Stimulated activated CD4-positive, alpha-beta T cell treated with anti-CD3 and anti-CD28 coated beads, Interleukin-2, amount 100 ng/mL, for 4 hours (primary cell): Measurements from ENCODE around the gene VOPP1.

Experiments
- DNase-seq: peaks from one replicate; pipeline ENCODE4 v3.0.0-alpha.2; 2020; ENCODE audit warnings: low read depth

VOPP1 gene

DNA sequence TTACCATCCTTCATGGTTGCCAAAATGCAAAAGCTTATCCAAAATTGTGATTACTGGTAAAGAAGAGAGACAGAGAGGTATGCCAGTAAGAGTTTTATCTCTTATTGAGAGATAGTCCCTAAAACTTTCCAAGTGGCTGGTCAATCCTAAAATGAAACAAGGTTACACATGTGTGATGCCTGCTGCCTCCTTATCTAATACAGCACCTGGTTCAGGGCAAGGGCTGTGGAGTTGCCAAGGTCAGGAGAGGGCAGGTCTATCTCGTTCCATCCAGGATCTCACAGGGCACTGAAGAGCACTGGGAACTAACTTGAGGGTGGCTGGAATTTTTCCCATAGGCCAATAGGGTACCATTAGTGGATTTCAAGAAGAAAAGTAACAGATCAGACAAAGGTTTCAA lies 18.3 kb downstream of the VOPP1 start:
- DNase-seq: no peak

- no peak for DNase-seq
Measured at GRCh38 chr7:55553024-55553345, 19.3 kb downstream of the VOPP1 start.

DNA sequence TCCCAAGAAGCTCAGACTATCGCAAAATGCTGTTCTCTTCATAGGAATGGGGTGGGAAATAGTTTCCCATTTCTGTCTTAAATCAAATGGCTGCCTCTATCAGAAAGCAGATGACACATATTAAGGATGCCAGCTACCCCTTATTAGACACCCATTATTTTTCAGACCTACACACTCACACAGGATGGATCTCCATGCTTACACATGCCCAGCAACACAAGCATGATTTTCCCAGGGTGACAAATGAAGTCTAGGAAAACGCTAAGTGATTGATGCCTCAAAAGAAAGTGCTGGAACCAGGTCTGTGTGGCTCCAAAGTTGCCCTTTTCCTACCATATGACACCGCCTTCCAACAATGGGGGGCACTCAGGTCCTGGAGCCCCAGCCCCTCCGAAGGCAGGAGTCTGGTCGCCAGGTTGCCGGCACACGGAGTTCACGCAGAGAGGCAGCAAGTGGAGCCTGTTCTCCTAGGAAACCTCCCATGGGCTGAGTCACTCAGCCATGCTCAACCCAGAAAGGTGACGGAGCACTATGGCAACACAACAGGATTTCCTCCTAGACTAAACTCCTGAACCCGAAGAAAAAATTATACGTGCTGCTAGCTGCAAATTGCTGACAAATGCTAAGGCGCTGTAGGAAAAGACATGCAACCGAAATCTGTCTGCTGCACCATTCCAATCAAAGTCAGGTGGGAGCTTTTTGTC lies 19.8 kb downstream of the VOPP1 start:
- DNase-seq: no peak

GRCh38 chr7:55550841-55551537 lies 21.3 kb downstream of the VOPP1 start:
- DNase-seq: no peak

GRCh38 chr7:55550010-55550663 lies 22.2 kb downstream of the VOPP1 start:
- no peak for DNase-seq

DNA sequence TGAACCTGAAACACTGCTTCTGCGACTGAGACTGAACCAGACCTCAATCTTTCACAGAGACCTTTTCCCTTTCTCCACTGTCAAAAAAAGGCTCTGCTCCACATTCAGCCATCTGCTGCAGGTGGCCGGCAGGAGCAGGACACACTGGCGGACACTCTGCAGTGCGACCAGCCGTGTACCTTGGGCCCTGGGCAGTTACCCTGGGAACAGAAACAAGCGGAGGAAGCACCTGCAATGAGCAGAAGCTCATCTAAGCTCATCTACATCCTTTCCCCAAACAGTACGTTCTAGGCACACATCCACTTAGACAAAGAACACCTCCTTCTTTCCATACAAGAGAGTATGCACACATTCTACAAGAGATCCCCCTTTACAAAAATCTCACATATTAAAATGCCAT lies 22.8 kb downstream of the VOPP1 start:
- DNase-seq: no peak

- DNase-seq: no peak
Measured at GRCh38 chr7:55548295-55548731, 24.0 kb downstream of the VOPP1 start.

- DNase-seq: peak; percentile 31
Measured at GRCh38 chr7:55546814-55547213, 25.5 kb downstream of the VOPP1 start.

GRCh38 chr7:55545496-55545895 lies 26.8 kb downstream of the VOPP1 start:
- DNase-seq: no peak

DNA sequence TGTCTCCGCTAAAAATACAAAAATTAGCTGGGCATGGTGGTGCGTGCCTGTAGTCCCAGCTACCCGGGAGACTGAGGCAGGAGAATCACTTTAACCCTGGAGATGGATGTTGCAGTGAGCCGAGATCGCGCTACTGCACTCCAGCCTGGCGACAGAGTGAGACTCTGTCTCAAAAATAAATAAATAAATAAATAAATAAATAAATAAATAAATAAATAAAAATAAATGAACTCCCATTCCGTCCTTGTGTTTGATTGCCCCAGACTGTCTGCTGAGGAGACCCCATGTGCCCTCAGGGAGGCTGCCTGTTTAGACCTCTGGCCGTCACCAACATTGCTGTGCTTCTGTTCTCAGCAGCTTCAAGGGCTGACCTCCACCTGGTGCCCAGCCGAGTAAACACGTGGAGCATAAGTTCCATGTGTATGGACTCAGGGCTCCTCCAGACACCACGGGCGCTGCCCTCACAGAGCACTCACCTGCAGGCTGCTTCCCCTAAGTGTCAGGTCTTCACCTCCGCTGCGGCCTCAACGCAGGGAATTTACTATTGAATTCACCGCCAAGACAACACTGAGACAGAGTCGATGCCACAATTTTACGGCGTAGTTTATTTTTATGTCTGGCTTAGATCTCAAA lies 32.0 kb downstream of the VOPP1 start:
- DNase-seq: no peak

- DNase-seq: no peak
Measured at GRCh38 chr7:55539380-55539779, 32.9 kb downstream of the VOPP1 start.

- no peak for DNase-seq
Measured at GRCh38 chr7:55538538-55538937, 33.8 kb downstream of the VOPP1 start.

DNA sequence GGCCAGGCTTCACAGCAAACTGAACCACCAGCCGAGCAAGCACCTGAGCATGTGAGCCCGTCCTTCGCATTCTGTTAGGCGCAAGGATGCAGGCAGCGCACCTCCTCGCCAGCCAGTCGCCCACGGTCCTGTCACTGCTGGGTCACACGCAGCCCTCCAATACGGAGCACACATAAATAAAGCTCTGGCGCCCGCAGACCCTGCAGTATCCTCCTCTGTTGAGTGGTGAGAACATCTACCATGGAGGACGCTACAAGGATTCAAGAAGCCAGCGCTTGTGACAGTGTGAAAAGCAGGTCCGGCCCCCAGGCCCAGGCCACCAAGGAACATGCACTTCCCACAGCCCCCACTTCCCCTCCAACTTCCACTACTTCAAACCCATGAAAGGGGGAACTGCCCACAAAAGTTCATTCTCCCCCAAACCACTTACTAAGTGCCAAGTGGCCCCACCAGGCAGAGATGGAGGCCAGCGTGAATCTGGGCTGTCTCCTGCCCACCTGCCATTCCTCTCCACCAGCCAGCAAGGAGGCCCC lies 34.8 kb downstream of the VOPP1 start:
- DNase-seq: no peak

DNA sequence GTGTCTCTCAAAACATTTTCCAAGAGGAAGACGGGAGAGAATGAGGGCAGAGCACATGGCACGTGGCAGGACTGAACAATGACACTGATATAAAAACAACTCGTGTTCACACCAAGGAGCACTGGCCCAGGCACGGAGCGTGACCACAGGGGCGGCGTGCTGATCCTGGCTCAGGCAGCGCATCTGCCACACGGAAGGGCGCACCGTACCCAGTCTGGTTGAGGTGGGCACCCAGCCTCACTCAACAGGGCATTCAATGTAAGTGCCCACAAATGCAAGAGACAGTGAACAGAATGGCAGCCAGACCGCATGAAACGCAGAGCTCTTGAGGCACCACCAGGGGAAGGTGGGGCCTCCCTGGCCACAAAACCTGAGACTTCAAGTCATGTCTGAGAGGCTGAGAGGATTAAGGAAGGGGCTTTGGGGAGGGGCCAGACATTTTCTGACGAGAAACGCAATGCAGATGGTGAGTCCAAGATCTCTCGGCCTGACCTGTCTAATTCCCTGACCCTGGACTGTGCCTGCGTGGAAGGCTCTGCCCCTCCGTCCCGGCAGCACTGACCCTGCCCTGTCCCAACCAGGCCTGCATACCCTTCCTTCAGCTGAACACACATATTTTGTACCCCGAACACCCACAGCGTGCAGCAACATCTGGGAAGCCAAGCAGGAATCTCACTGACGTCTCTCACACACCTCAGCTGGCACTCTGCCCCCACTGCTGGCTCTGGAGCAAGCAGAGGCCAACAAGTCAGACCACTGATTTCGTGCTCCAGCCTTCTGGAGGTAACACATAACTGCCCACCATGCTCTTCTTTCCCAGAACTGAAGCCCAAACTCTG lies 35.5 kb downstream of the VOPP1 start:
- DNase-seq: no peak

DNA sequence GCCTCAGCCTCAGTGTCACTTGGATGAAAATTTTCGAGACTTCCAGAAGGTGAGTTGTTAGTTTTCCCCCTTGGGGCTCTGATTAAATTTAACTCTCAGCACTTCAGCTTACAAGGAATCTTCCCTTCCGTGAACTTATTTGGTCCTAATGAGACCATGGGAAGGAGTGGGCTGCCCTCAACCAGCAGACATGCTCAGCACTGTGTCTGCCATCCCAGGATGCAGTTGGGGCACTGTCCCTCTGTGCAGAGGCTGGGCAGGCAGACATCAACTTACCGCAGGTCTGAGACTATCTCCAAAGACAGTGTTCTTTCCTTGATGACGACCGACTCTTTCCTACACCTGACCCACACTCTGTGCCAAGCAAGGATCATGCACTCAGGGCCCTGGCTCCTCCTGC lies 36.7 kb downstream of the VOPP1 start:
- no peak for DNase-seq

DNA sequence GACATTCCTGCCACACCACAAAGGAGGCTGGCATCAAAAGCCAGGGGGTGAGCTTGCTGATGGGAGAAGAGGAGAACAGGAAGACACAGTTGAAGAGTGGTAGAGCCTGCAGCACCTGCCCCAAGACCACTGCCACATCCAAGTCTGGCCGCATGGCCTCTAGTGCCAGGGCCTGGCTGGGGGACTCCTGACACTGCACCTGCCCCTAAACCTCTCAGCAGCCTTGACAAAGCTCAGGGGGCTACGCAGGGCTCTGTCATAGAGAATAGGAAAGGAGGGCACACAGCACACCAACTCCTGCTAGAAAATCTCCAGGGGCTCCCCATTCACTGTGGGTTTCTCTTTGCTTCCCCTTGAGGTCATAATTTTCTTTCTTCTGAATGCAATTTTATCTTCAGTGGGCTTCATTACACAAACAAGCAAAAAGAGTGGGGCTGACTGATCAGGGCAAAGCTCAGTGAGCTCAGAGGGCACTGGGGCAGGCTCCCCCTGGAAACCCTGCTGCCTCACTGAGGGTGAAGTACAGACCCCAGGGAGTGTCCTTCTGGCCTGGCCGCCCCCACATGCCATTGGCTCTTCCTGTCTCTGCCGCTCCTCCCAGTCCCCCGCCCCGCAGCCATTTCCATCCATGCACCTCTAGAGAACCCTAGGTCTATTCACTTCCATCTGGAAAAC lies 37.2 kb downstream of the VOPP1 start:
- no peak for DNase-seq

GRCh38 chr7:55534262-55534915 lies 37.9 kb downstream of the VOPP1 start:
- DNase-seq: peak; percentile 49

- DNase-seq: no peak
Measured at GRCh38 chr7:55533729-55534080, 38.6 kb downstream of the VOPP1 start.

DNA sequence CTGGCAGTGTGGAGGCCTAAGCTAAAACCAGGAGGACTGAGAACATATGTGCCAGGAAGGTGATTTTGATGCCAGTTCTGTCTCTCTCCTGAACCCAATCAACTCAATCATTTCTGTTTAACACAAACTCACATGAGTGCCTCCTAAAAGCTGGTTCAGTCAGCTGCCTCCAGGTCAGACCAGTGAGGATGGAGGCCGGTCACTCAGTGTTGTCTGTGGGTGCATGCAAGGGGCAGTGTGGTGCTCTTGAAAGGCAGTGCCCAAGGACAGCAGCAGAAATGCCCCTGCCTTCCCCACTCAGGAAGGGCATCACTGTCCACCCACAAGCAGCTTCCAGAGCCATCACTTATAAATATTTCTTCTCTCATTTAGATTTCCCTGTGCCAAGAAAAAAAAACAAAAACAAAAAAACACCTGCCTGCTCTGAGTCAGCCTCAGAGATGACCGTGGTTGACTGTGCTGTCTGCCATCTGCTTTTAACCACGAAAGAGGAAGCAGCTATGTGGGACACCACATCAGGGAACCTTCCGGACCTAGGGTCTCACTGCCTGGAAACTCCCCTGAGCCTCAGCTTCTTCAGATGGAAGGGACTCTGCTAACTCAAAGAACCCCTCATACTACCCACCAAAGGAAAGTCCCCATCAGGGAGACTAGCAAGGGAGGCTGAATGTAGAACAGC lies 39.1 kb downstream of the VOPP1 start:
- DNase-seq: peak; percentile 50
